ENCODE results near the gene PALB2.

- TF ChIP-seq CTCF (IDR thresholded peaks at IDR 0.05) (peak; percentile 9 to 41 (median 25)), POLR2A (IDR thresholded peaks at IDR 0.05) (no peak)
Observed at GRCh38 chr16:23597003-23597756, 43.9 kb downstream of the PALB2 start.

Measured in testis (tissue), 2 donors.